Keratinocyte (primary cell): ENCODE results near the gene MORN2. TPM values are rescaled to one million over a fixed set of nuclear protein-coding genes. Genes with fewer than 3 reads are reported as not detected.

Experiments
- DNase-seq: peaks from one replicate; pipeline ENCODE4 v3.0.0-alpha.2; 2011; ENCODE audit warnings: low read depth, missing footprints, low spot score
- FAIRE-seq: peaks from 2 replicates; lab custom pipeline; 2011; peaks lifted over from hg19 to GRCh38; lab: Jason Lieb, UNC
- H2AFZ ChIP-seq: 2 replicates; pipeline ENCODE4 v1.6.0; 2012; ENCODE audit warnings: low read length, control low read depth, inconsistent platforms; ENCODE audit not compliant: control insufficient read depth
- H3K27ac ChIP-seq: 2 replicates; pipeline ENCODE4 v1.5.1; 2011; ENCODE audit warnings: low read length; ENCODE audit not compliant: control insufficient read depth, insufficient read depth
- H3K27me3 ChIP-seq: 3 replicates; pipeline ENCODE4 v1.6.0; 2011; ENCODE audit warnings: low read length; ENCODE audit not compliant: control insufficient read depth, insufficient read depth; ENCODE audit errors: extremely low read depth
- H3K36me3 ChIP-seq, 2 experiments: 2 replicates in 1 of 2; 3 replicates in 1 of 2; pipeline ENCODE4 v1.5.1; 2011; ENCODE audit warnings: low read length in 2 of 2, mild to moderate bottlenecking in 1 of 2; ENCODE audit not compliant: control insufficient read depth in 2 of 2, insufficient read depth in 2 of 2; ENCODE audit errors: extremely low read depth in 1 of 2
- H3K4me1 ChIP-seq: 3 replicates; pipeline ENCODE4 v1.5.1; 2011; ENCODE audit warnings: low read length; ENCODE audit not compliant: control insufficient read depth, insufficient read depth; ENCODE audit errors: extremely low read depth
- H3K4me2 ChIP-seq: 3 replicates; pipeline ENCODE4 v1.6.0; 2011; ENCODE audit warnings: low read depth, low read length; ENCODE audit not compliant: control insufficient read depth, insufficient read depth; ENCODE audit errors: extremely low read depth
- H3K4me3 ChIP-seq, 3 experiments: fragments of 200-600 bp in 1 of 3; sonication (generic) in 1 of 3; 2 replicates in 2 of 3; 3 replicates in 1 of 3; pipeline ENCODE4 v1.5.1; 2011 to 2016; ENCODE audit warnings: low read length in 3 of 3, mild to moderate bottlenecking in 3 of 3, control low read depth in 2 of 3, inconsistent platforms in 1 of 3, low read depth in 1 of 3, mixed read lengths in 1 of 3, mixed run types in 1 of 3, moderate library complexity in 1 of 3; ENCODE audit not compliant: control insufficient read depth in 2 of 3, insufficient read depth in 2 of 3; ENCODE audit errors: extremely low read depth in 1 of 3
- H3K79me2 ChIP-seq: 2 replicates; pipeline ENCODE4 v1.6.0; 2012; ENCODE audit warnings: low read length; ENCODE audit not compliant: control insufficient read depth, insufficient read depth
- H3K9ac ChIP-seq: 3 replicates; pipeline ENCODE4 v1.6.0; 2011; ENCODE audit warnings: low read length; ENCODE audit not compliant: control insufficient read depth, insufficient read depth; ENCODE audit errors: extremely low read depth
- H3K9me1 ChIP-seq: 3 replicates; pipeline ENCODE4 v1.6.0; 2011; ENCODE audit warnings: low read length; ENCODE audit not compliant: control insufficient read depth, insufficient read depth; ENCODE audit errors: extremely low read depth
- H3K9me3 ChIP-seq: 2 replicates; pipeline ENCODE4 v1.5.1; 2012; ENCODE audit warnings: low read depth, low read length; ENCODE audit not compliant: control insufficient read depth
- H4K20me1 ChIP-seq: 3 replicates; pipeline ENCODE4 v1.6.0; 2011; ENCODE audit warnings: low read length; ENCODE audit not compliant: control insufficient read depth, insufficient read depth; ENCODE audit errors: extremely low read depth
- CTCF ChIP-seq, 3 experiments: IDR thresholded peaks in 1 of 3; conservative IDR thresholded peaks in 1 of 3; optimal IDR thresholded peaks in 1 of 3; 2 replicates in 2 of 3; 3 replicates in 1 of 3; pipeline versions ENCODE3 to v1.5.1; 2011; ENCODE audit warnings: low read length in 3 of 3, mild to moderate bottlenecking in 3 of 3, moderate library complexity in 2 of 3, control low read depth in 1 of 3, inconsistent platforms in 1 of 3; ENCODE audit not compliant: insufficient read depth in 2 of 3; ENCODE audit errors: extremely low read depth in 1 of 3
- EZH2 ChIP-seq: IDR thresholded peaks from one replicate; pipeline ENCODE4 v1.6.1; 2012; ENCODE audit warnings: inconsistent platforms, mild to moderate bottlenecking, low read length, moderate library complexity
- dilution Hi-C: fragments of 300-500 bp; cut with MboI; formaldehyde crosslinking; loops from one replicate; pipeline ENCODE4 v1.7.0; 2020; ENCODE audit warnings: low sequenced_read_pairs; ENCODE audit not compliant: extremely low pct_ligation_motif_present
- polyA plus RNA-seq, 5 experiments: library from polyadenylated mRNA; depleted of rRNA in 3 of 5; stranded (reverse) in 3 of 5; stranded (forward) in 1 of 5; unstranded in 1 of 5; fragments of >200 nt; gene quantifications; 1 replicate in 1 of 5; 2 replicates in 3 of 5; 3 replicates in 1 of 5; pipeline versions ENCODE4 v1.2.1 to v1.2.3, GENCODE V29; 2011 to 2012; ENCODE audit warnings: missing spikeins in 2 of 5, low read depth in 1 of 5, low replicate concordance in 1 of 5

Gene MORN2
- polyA plus RNA-seq, 1 donor (not counting 4 experiments of a cell fraction or from before 2014, with no cell fraction given), result 22.5 TPM

- Histone ChIP-seq H3K9ac (no peak overlapping the region), H3K9me3 (no peaks in the 10 kb centered on the region), H3K4me3 (no peak overlapping the region), H3K9me1 (no peaks in the 10 kb centered on the region), H3K27ac (no peak overlapping the region), H3K4me1 (peaks cover 22% of the 10 kb centered on the region), H3K27me3 (no peaks in the 10 kb centered on the region), H3K36me3 (peaks cover 4 to 16% of the 10 kb centered on the region in 2 experiments), H3K79me2 (peaks cover 3% of the 10 kb centered on the region), H3K4me2 (no peak overlapping the region), H2AFZ (no peak overlapping the region), H4K20me1 (no peaks in the 10 kb centered on the region)
- no peak for TF ChIP-seq CTCF (optimal IDR thresholded peaks at IDR 0.05 in 1 of 3, IDR thresholded peaks at IDR 0.05 in 1 of 3, conservative IDR thresholded peaks at IDR 0.05 in 1 of 3; ENCODE audit: extremely low read depth in 1 of 3, insufficient read depth in 2 of 3, low read length in 3 of 3)
- no peak for TF ChIP-seq EZH2
- no peak for DNase-seq
- FAIRE-seq, result no peak
- dilution Hi-C loops, result no loop called here
Measured at GRCh38 chr2:38863061-38863695, 12.6 kb upstream of the MORN2 start.

- no peaks in the 10 kb centered on the region for H3K9me1 ChIP-seq
- no peak for TF ChIP-seq CTCF (optimal IDR thresholded peaks at IDR 0.05 in 1 of 3, IDR thresholded peaks at IDR 0.05 in 1 of 3, conservative IDR thresholded peaks at IDR 0.05 in 1 of 3; ENCODE audit: extremely low read depth in 1 of 3, insufficient read depth in 2 of 3, low read length in 3 of 3)
- TF ChIP-seq EZH2, result no peak
- H2AFZ ChIP-seq, result no peak overlapping the region
- dilution Hi-C loops, result no loop called here
- peak overlapping the region; percentile 63 for H3K4me2 ChIP-seq
- no peak overlapping the region for H3K9ac ChIP-seq
- H3K27me3 ChIP-seq, result no peaks in the 10 kb centered on the region
- peaks cover 12% of the 10 kb centered on the region for H3K79me2 ChIP-seq
- FAIRE-seq (peak; percentile 92), DNase-seq (peak; percentile 33)
- no peak overlapping the region for H3K4me3 ChIP-seq
- H3K9me3 ChIP-seq, result no peaks in the 10 kb centered on the region
- peak overlapping the region; percentile 41 for H3K27ac ChIP-seq
- peaks cover 22% of the 10 kb centered on the region for H3K4me1 ChIP-seq
- H4K20me1 ChIP-seq, result no peaks in the 10 kb centered on the region
- peaks cover 2 to 14% of the 10 kb centered on the region in 2 experiments for H3K36me3 ChIP-seq
Measured at GRCh38 chr2:38866773-38867443, 8.9 kb upstream of the MORN2 start.
